ENCODE measurements around the gene L1CAM. TPM values are rescaled to one million over a fixed set of nuclear protein-coding genes. Genes with fewer than 3 reads are reported as not detected.

L1CAM gene
- total RNA-seq, 1 donor from 2014 or later = 101 TPM

DNA sequence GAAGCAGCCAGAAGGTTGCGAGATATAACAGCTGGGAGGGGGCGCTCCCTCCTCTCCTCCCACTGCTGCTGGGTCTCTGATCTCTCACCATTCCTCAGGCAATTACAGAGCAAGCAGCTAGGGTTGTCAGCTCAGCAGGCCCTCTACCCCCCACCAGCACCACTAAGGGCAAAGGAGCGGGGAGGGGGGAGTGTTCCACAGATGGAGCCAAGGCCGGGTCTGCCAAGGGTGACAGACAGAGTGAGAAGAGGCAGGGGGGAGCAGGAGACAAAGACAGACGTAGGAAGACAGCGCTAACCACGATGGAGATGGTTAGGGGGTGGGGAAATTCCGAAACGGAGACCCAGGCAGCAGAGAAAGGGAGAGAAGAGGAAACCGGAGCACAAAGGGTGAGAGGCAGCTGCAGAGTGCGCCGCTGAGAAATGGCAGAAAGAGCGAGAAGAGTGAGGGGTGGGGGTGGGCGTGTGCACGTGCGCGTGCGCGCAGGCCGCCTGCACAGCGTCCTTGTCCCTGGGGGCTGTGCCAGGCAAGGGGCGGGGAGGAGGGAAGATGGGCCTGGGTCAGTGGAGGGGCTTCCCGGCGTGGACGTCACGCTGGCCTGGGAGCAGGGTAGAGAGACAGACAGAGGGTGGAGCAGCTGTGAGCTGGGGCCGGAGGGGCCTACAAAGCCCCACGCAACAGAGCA, 6.9 kb downstream of the L1CAM start:
- DNase-seq (ENCODE audit: low spot score in 2 of 2) (no peak), FAIRE-seq (no peak)

DNA sequence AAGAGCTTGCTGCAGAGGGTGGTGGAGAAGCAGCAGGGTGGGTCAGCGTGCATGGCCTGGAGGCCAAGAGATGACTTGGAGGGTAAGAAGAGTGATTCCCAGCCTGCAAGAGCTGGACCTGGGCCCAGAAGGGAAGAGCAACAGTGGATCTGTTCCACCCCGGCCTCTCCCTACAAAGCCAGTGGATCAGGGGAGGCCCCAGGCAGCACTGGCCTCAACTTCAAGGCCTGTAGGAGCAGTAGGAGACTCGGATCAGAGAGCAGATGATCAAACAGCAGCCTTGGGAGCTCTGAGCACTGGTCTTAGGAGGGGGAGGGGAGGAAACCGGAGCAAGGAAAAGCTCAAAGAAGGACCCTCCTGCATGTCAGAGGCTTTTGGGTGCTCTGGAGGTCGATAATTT, 7.6 kb downstream of the L1CAM start:
- FAIRE-seq = no peak
- no peak for DNase-seq (ENCODE audit: low spot score in 2 of 2)

DNA sequence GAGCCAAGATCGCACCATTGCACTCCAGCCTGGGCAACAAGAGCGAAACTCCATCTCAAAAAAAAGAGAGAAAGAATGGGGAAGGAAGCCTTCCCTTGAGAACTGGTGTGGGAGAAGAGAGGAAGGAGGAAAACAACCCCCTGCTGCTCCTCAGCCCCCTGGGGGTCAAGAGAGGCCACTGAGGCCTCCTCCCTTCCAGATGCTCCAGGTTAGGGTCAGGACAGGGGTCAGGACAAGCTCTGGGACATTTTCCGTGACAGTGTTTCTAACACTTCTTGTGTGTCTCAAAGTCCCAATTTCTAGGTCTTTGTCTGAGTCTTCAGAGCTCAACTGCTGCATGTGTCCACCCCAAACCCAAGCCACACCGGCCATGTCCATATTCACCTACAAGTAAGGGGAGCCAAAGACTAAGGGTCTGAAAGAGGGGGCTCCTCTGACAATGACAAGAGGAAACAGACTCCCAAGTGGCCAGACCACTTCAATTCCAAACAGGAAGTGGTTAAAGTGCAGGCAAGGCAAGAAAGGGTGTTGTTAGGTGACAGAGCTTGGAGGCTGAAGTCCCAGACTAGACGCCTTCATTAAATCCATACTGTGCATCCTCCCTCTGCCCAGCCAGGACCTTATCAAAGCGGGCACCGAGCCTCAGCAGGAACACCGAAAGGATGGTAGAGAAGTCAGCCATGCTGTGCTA, 8.3 kb downstream of the L1CAM start:
- no peak for FAIRE-seq
- DNase-seq (ENCODE audit: low spot score in 2 of 2) = no peak

DNA sequence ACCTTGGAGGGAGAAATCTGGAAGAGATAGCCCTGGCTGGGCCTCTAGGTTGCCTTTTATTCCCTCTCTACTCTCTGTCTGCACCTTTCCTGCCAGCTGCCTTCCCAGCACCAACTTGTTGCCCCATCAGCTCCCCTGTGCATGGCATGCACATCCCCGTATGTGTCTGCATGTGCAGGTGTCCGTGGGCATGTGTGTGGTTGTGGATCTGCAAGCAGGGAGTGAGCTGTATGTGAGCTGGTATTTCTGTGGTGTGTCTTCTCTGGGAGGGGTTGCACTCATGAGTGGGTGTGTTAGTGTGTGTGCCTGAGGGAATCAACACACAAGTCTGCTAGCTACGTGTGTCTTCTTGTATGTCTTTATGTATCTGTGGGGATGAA, 9.9 kb downstream of the L1CAM start:
- no peak for DNase-seq (ENCODE audit: low spot score in 2 of 2)
- FAIRE-seq = no peak

DNA sequence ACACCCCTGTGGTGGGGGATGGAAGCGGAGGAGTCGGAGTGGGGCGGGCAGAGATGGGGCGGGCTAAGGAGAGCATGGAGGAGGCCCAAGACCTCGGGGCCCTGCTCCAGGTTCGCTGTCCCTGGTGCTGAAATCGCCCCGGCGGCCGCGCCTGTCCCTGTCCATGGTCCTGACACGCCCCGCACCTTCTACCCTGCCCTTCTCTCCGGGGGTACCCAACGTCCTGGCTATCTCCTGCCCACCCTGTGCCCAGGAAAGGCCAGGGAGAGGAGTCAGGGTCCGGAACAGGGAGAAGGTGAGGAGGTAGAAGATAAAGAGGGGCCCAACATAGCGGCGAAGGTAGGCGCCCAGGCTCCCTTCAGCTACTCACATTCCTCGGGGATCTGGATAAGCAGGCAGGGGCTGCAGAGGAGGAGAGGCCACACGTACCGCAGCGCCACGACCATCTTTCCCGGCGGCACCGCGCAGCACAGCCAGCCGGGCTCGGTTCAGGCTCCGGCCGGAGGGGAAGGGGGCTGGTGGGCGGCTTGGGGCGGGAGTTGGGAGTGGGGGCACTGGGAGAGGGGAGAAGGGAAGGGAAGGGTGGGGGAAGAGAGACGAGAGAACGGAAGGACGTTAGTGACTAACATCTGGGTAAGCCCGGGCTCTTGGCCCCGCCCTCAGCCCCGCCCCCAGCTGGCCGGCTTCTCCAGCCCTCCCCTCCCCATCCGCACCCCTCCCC, 10.4 kb downstream of the L1CAM start:
- FAIRE-seq = no peak
- DNase-seq (ENCODE audit: low spot score in 2 of 2) = peak; percentile 77 to 84

DNA sequence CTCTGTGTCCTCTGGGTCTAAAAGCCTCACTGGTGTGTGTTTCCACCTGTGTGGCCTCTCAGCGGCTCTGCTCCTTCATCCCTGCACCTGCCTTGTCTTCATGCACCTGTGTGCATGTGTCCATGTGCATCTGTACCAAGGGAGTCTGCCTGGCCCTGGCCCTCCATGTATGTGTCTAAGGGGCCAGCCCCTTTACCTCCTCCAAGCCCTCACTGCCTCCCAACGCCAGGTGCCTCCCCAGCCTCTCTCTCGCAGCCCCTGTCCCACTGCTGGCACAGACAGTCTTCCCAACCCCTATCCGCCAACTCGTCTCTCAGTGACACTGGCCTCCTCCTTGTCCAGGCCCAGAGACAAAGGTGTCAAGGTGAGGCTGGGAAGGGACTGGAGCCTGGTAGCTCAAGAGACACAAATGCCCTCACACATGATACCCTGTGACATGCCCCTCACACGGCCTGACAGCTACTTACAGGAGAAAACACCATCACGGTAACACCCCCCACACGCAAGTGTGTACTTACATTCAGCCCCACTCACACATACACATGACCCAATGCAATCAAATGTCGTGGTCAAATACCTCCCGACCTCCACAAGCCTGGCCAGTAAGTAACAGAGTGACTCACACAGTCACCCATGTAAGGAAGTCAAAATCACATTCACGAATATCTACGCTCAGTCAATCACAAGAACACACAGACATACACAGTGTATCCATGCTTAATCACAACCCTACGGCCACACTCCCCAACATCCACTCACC, 11.4 kb downstream of the L1CAM start:
- DNase-seq (ENCODE audit: low spot score in 2 of 2) (no peak), FAIRE-seq (no peak)

DNA sequence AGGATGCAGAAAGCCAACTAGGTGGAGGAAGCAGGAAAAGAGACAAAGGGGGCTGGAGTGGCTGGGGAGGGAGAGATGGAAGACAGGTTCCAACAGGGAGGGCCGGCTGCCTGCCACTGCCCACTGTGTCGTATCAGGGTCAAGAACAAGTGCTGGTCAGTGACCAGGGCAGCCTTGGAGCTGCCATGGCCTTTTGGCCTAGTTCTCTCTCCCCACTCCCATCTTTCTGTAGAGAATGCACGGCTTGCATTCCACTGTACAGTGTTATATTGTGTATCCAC, 11.9 kb downstream of the L1CAM start:
- no peak for DNase-seq (ENCODE audit: low spot score in 2 of 2)
- FAIRE-seq = no peak

DNA sequence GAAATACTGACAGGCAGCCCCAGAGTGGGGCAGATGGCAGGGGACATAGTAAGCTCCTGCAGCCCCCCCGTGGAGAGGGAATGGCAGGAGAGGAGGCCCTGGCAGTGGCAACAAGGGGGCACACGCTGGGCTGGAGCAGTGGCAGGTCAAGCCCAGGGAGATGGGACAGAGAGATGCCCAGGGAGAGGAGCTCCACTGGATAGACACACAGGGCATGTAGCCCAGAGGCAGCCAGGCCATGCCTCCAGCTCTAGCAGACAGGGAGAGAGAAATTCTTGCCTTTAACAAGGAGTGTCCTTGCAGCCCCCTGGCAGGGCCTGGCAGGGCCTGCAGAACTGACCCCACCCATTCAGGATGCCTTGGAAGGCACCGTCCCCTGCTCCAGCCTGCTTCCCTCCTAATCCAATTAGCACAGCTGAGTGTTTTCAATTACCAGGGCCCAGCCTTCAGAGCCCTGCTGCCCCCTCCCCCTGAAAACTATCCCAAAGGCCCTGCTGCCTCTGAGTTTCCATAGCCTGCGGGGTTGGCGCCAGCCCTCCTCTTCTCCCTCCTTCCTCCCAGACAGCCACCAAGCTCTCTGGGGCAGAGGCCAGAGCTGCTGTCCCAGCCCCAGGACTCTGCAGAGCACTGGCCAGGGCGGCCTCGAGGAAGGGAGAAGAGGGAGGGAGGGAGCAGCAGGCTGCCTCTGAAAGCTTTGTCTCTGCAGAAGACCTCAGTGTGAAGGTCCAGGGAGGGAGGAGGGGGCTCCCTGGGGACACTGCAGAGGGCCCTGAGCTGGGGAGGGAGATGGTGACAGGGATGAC, 12.5 kb downstream of the L1CAM start:
- FAIRE-seq = no peak
- DNase-seq (ENCODE audit: low spot score in 2 of 2) = no peak

DNA sequence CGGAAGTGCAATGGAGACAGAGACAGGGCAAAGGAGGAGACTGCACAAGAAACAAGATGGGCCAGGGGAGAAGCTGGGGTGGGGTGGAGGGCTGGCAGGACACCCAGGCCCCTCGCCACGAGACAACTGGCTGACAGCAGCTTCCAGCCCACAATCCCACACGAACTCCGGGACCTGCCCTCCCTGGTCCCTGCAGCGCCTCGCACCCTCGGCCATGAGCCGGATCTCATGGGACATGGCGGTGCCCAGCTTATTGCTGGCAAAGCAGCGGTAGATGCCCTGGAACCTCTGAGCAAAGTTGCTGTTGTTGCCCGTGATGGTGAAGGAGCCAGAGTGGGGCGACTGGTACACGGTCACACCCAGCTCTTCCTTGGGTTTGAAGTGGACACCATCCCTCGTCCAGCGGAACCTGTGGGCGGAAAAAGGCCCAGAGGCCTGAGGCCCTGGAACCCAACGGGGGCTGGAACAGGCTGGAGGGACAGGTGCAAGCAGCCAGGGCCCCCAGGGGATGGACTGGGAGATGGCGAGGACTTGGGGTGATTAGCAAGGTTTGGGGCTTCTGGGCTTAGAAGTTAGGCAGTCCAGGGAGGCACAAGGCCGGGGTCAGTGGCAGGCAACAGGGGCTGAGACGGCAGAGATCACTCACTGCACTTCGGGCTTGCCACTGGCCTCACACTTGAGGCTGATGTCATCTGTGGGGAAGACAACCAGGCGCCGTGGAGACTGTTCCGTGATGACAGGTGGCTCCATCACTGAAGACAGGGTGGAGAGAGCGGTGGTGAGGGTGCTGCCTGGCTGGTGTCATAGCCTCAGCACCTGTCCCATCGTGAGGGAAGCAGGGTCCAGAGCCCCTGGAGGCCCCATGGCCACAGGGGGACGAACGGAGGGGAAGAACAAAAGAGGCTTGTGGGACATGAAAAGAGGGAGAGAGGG, 13.8 kb downstream of the L1CAM start:
- DNase-seq (ENCODE audit: low spot score in 2 of 2) (no peak), FAIRE-seq (no peak)

DNA sequence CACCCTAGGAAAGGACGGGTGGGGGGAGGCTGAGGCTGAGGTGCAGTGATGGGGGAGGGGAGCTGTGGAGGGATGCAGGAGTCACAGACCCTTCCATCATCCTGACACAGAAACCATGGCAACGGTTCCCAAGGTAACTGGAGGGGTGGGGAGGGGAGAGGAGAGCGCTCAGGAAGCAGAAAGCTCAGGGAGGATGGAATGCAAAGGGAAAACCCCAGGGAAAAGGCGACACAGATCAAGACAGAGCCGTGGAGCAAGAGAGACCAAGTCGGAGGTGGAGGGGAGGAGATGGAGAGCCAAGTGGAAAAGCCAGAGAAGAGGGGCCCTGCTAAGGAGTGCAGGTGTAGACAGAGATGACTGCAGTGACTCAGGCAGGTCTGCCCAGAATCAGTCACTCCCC, 14.5 kb downstream of the L1CAM start:
- DNase-seq (ENCODE audit: low spot score in 2 of 2) = no peak
- FAIRE-seq = no peak

DNA sequence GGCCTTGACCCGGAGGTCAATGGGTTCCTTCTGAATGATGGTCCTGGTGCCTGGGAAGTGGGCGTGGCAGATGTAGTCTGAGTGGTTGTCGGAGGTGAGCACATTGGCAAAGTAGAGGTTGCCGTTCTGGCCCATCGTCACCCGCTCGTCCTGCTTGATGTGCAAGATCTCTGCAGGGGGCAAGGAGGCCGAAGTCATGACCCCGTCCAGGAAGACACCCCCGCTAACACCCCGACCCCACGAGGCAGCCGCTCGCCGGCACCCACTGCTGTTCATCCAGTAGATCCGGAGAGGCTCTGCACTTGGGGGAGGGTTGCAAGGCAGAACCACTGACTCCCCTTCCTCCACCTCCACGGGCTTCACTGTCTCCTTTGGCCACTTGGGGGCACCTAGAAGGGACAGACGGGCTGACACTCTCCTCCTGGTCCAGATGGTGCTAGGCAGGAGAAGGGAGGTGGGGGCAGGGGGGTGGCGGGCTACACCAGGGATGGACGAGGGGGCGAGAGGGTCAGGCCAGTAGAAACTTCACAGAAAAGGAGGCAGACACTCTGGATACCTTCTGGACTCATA, 15.1 kb downstream of the L1CAM start:
- DNase-seq (ENCODE audit: low spot score in 2 of 2) = no peak
- no peak for FAIRE-seq

DNA sequence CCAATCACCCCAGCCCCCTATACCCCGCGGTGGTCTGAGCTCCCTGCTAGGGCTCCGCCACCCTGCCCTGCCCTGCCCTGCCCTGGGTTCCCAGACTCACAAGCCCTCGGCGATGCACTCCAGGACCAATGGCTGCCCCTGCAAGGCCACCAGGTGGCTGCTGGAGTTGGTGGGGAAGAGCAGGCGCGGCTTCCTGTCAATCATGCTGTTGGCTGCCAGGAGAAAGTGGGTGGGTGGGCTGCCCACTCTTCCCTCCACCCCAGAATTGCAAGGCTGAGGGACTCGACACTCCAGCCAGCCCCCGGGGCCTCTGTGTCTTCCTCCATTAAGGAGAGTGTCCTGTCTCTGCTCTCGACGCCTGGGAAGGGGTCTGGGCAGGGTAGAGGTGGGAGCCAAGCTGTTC, 15.7 kb downstream of the L1CAM start:
- FAIRE-seq (no peak), DNase-seq (ENCODE audit: low spot score in 2 of 2) (no peak)

DNA sequence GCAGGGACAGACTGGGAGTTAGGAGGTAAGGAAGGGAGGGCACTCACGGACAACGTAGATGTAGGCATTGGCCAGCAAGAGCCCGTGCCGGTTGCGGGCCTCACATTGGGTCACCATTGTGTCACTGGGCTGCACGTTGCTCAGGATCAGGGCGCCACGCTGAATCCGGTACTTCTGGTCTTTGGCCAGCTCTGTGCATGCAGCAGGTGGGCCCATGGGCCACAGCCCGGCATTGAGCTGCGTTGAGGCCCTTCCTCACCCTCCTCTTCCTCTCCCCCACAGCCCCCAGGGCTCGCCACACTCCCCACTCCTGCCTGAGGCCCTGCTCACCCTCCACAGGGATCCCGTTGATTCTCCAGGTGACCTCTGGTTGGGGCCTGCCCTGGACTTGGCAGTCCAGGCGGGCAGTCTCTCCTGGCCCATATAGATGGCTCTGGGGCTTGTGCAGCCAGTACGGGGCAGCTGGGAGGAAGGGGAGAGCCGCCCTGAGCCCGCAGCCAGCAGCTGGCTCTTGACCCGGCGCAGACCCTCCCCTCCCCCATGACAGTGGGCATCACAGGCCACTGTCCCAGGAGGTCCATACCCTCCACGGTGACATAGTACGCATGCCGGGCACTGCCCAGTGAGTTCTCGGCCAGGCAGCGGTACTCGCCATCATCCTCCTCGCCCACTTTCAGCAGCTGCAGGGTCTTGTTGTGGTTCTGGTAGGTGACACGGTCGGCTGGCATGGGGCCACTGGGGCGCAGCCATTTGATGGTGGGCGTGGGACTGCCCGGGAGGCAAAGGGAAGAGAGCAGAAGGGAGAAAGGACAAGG, 16.3 kb downstream of the L1CAM start:
- DNase-seq (ENCODE audit: low spot score in 2 of 2) (no peak), FAIRE-seq (no peak)

DNA sequence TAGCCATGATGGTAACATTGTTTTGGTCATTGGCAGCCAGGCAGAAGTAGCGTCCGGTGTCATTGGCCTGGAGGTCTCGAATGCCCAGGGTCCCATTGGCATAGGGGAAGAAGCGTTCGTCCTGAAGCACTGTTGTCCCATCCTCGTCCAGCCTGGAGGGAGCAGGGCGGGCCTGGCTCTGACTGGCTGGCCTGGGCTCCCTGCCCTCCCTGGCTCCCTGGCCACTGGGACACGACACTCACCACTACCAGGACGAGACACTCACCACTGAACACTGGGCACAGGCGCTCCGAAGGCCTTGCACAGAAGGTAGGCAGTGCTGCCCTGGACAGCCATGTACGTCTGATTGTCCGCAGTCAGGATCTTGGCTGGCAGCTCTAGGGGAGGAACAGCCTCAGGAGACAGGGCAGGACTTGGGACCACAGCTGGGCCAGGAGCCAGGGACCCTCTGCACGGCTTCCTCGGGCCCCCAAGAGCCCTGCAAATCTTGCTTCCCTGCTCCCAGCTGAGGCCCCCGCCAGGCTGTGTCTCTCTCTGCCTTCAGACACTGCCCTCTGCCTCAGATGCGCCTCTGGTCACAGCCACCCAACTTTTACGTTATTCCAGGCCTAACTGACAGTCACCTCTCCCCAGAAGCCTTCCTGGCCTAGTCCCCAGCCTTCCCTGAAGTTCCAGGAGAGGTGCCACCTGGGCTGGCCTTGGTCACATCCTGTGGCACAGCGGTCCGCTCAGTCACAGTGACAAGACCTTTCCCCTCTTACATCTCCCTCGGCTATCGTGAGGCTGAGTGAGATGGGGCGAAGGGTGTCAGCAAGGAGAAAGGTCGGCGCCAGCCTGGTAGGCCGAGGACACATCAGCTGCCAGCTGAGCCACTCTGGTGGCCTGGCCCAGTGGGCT, 17.1 kb downstream of the L1CAM start:
- no peak for FAIRE-seq

DNA sequence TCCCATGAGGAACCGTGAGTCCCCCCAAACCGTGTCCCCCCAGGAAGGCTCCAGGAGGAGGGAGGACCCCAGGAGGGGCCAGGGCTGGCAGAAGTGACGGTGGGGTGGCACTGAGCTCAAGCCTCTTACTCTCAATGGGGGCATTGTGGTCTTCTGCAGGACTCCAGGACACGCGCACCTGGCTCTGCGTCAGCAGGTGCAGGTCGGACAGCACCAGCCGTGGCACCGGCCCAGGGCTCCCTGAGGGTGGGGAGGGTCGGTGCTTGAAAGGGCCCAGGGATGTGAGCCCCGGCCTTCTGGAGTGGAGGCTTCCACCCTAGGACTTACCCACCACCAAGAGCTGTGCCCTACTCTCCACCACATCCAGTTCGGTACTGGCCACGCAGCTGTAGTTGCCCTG, 18.3 kb downstream of the L1CAM start:
- FAIRE-seq (no peak), DNase-seq (ENCODE audit: low spot score in 2 of 2) (no peak)

More for the DNA sequence above, 17.1 kb downstream of the L1CAM start:
- no peak for DNase-seq (ENCODE audit: low spot score in 2 of 2)

DNA sequence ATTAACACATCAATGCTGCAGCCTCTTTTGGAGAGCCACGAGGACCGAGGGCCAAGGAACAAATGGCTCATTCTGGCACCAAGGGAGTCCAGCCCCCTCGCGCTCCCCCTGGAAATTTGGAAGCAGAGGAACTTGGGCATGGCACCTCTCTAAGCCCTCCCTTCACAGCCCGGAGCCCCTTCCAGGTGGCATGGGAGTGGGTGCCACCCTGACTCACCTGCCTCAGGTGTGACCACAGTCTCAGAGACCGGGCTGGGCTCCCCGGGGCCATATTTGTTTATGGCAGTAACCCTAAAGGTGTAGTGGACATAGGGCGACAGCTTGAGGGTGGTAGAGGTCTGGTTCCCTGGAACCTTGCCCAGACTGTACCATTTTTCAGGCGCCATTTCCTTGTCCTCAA, 18.8 kb downstream of the L1CAM start:
- peak in 1 of 2 donors; percentile 14 for DNase-seq (ENCODE audit: low spot score in 2 of 2)
- FAIRE-seq = no peak
